HG03575 (cell line): ENCODE data around the gene TNFRSF1B.

Experiments
- ATAC-seq: cut with Tn5 transposase; IDR thresholded peaks from one replicate; pipeline ENCODE4 v1.9.1; 2021; ENCODE audit not compliant: unreplicated experiment, insufficient number of reproducible peaks, low FRiP score; ENCODE audit errors: extremely low read depth

TNFRSF1B gene

DNA sequence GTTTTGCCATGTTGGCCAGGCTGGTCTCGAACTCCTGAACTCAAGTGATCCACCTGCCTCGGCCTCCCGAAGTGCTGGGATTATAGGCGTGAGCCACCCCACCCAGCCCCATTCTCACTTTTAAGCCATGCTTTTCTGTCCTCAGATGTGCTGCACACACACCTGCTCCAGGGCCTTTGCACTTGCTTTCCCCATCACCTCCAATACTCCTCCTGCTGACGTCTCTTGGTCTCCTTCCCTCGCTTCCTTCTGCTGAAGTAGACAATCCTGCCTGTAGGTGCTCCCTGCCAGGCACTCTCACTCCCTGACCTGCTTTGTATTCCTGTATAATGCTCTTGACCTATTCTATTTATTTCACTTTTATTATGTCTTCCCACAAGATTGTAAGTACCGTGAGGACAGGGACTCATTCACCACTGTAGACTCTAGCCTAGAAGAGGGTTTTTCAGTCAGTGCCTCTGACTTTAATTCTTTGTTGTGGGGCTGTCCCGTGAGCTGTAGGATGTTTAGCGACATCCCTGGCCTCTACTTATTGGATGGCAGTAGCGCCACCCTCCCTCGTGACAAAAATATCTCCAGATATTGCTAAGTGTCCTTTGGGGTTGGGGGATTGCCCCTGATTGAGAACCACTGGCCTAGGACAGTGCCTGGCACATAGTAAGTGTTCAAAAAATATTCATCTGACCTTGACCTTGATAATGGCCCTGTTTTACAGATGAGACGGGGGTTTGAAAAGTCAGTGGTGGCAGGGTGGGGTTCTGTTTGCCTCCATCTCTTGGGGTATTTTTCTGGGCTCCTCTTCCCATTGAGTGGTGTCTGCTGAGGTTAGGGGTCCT lies 4.6 kb downstream of the TNFRSF1B start:
- ATAC-seq = no peak

DNA sequence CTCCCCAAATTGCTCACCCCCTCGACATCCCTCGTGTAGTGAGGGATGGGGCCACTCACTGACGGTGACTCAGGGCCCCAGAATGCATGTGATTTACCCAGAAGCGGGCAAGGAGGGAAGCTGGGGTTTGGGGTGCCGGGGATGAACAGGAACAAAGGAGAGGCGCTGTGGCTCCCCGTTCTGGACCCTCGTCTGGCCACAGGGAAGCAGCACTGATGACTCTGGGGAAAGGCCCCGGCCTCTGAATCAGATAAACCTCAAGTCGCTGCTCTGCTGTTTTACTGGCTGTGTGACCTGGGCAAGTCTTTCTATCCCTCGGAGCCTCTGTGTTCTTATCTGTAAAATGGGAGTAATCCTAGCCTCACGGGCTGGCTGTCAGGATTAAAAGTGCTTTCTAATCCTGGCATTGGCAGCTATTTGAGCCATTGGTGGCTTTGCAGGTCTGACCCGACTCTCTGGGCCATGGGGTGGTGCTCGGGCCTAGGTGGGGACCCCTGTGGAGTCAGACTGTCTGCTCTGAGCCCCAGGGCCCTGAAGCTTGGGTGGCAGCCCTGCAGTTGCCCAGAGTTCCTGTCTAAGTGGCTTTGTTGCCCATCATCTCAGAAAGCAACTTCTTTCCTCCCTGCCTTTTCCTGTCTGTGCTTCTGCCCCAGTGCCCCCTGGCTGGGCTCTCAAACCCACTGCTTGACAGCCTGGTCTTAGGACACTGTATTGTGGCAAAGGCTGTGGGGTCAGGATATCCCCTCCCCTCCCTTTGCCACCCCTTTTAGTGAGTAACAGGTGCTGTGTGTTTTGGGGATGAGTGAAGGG lies 5.5 kb downstream of the TNFRSF1B start:
- ATAC-seq = no peak

DNA sequence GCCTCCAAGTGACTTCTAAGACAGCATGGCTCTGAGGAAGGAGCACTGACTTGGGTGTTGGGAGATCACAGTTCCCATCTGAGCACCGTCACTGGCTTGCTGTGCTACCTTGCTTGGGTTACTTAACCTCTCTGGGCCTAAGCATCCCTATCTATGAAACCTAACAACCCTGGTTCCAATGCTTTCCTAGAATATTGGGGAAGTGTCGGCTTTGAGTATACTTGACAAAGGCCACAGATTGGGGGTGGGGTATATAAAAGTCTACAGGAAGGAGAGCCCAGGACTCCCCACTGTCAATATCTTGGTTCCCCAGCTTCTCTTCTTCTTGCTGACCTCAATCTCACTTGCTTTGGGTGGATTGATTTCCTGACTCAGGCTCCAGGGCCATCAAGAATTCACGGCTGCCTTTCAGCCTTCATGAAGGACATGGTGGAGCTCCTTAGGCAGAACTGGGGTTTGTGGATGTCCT lies 6.3 kb downstream of the TNFRSF1B start:
- no peak for ATAC-seq

DNA sequence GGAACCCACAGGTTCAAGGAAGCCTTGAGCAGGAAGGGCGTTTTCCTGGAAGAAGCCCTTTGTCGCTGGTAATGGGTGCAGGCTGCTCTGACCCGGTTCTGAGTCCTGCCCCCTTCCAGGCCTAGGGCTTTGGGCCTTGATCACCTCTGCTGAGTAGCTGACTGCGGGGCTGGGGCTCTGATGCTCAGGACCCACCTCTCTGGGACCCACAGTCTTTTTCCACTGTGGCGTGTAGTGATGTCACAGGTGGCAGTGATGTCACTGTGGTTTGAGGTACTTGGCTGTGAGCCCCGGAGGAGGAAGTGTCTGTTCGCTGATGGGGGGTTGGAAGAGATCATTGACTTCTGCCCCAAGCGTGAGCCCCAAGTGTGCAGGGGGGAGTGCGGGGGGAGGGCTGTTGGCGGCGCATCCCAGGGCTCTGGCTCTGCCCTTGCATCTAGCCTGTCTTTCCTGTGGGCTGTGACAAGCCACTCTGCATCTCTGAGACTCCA lies 6.9 kb downstream of the TNFRSF1B start:
- no peak for ATAC-seq

DNA sequence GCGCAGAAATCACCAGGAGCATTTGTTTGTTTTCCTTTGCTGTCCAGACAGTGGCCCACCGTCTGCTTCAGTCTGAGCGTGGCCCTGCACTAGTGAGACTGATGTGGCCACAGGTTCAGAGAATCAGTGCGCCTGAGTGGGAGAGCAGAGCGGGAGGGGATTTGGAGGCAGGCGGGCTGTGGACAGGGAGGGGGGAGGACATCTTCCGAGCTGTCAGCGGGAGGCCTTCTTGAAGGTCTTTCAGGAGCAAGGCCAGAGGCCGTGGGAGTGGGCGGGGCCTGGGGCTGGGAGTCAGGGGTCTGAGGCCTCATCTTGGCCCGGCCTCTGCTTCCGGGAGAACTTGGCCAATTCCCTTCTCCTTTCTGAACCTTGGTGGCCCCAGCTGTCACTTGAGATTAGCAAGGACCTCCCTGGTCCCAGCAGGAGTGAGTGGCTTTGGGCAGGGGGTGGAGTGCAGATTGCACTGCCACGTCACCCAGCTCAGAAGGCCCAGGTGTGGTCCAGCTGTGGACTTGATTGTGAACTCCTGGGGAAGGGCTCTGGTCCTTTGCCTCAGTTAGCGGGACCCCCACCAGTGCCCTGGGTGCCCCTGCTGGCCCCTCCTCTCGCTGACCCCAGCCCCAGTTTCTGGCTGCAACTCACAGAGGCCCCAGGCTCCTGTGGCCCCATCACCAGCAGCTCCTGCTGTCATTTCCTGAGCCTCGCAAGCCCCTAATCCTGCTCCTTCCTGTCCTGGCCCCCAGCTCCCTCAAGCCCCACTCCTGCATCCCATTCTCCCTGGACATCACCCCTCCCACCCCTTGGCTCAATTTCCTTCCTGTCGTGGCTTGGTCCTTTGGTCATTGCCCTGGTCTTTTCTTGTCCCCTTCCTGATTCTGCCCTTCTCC lies 8.4 kb downstream of the TNFRSF1B start:
- ATAC-seq = no peak

DNA sequence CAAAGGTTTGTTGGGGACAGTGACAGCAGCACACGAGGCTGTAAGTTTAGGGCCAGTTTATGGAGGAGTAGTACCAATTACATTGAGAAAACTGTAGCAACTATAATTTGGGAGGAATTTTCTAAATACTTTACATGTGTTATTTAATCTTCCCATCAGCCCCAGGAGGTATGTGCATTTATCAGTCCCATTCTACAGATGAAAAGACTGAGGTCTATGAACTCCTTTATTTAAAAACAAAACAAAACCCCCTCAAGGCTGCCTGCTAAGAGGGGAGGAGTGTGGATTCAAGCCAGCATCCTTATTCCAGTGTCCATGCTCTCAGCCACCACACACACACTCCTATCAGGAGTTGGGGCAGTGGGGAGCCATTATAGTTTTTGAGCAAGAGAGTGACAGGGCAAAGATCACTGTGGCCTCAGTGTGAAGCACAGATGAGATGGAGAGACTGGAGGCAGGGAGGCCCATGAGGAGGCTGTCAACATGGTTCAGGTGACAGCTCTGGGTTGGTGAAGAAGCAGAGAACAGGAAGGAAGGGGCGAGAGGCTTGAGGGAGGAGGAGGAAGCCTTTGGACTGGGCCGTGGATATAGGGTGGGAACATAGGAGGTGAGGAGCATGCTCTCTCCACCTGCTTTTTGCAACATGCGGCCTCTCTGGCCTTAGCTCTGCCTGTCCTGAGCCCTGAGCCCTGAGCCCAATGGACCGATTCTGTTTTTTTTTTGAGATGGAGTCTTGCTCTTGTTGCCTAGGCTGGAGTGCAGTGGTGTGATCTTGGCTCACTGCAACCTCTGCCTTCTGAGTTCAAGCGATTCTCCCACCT lies 9.7 kb downstream of the TNFRSF1B start:
- ATAC-seq = no peak

DNA sequence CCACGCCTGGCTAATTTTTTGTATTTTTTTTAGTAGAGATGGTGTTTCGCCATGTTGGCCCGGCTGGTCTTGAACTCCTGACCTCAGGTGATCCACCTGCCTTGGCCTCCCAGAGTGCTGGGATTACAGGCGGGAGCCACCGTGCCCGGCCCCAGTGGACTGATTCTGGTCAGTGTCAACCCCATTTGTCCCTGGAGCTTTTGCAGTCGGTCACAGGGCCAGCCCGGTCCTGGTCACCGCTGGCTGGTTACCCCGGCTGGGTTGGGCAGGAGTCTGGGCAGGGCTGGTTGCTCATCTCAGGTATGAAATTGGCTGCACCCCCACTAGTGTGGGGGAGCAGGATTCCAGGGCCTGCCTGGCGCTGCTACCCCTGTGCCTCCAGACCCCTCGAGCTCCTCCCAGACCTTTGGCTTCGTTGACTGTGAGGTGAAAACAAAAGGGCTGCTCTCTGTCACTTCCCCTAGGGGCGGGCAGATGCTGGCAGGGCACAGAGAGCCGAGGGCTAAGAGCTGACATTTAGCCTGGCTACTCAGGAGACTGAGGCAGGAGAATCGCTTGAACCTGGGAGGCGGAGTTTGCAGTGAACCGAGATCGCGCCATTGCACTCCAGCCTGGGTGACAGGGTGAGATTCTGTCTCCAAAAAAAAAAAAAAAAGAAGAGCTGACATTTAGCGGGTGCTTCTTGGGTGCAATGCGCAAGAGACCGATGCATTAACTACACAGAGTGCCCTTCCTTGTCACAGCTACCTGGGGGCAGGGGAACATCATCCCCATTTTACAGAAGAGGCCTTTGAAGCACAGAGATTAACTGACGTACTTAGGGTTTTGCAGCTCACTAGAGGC lies 10.6 kb downstream of the TNFRSF1B start:
- no peak for ATAC-seq

DNA sequence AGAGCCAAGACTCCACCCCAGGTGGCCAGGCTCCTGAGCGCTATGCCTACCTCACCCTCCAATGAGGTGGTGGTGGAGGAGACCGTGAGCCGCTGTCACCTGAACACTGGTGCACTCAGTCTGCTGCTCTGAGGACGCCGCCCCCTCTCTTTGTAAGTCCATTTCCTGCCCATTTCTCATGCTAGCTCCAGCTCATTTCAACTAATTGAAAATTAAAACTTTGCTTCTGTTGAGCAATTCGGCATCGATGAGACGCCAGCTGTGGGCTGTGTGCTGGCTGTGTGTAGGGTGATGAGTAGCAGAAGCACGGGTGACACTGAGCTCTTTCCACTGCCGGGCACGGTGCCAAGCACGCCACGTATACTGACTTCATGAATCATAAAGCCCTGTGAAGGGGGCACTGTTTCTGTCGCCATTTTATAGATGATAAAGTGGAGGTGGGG lies 11.2 kb downstream of the TNFRSF1B start:
- no peak for ATAC-seq

DNA sequence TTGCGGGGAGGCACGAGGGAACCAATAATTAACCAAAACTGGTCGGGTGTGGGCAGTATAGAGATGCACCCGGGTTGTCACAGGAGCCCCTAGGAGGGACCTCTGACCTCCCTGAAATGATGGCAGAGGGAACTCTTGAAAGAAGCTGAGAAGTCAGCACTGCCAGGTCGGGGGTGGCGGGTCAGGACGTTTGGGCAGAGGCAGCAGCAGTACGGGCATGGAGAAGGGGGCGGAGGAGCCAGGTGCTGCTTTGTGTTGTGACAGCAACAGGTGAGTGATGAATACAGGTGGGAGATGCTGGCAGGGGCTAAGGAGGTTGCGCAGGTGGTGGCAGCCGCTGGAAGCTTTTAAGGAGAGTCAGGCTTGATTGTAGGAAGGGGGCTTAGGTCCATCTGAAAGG lies 11.7 kb downstream of the TNFRSF1B start:
- no peak for ATAC-seq

DNA sequence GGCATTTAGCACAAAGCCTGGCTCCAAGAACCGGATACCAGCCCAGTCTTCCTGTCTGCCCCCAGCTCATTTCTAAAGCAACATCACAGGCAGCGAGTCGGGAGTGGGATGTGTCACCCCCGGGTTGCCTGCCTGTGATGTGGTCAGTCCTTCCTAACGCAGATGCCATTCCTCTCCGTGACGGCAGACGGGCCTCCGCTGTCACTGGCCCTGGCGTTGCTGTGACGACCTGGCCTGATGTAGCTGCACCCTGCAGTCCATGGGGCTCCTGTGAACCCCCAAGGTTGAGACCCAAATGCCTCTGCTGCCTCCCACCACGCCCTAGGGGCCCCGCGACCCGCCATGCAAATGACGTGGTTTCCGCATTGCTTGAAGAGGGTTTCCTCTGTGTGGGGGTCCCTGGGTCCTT lies 12.3 kb downstream of the TNFRSF1B start:
- no peak for ATAC-seq

DNA sequence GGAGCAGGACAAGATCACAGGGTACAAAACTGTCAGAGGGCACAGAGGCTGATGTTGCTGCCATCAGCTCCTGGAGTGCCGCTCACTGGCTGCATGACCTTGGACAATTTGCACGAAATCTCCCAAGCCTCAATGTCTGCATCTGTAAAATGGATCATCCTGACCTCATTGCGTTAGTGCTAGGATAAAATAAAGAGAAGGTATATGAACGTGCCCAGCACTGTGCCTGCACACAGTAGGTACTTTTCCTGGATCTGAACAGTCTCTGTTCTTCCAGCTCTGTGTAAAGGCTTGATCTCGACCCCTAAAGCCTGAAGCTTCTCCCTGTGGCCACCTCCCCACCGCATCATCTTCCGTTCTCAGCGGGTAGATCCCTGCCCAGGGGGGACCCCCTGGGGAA lies 12.9 kb downstream of the TNFRSF1B start:
- no peak for ATAC-seq

DNA sequence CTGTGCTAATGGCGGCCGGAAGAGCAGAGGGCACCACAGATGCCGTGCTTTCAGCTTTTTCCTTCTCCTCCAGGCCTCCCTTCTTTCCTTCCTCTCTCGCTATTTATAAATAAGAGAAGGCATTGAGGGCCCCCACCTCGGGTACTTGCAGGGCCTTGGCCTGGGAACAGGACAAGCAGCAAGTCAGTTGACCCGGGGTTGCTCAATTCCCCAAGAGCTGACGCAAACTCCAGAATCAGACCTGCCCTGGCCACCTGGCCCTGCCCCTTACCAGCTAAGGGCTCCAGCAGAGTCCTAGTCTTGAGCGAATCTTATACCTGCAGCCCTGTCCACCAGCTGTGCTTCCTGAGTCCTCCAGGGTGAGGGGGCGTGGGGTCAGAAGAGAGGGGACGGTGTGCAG lies 13.5 kb downstream of the TNFRSF1B start:
- no peak for ATAC-seq

DNA sequence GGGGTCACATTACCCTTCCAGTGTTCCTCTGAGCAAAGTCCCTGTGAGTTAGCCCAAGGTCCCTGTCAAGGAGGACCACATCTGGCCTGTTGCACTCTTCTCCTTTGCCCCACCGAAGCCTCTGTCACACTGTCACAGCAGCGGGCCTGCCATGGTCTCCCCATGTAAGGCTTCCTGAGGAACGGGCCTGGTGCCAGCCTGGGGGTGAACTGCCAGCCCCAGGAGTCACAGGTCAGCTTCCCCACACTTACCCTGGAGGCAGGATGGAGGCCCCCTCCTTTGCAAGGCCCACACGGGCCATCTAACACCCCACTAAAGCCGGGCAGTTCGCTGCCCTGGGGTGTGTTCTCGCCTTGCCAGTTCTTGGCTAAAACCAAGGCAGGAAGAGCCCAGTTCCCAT lies 14.1 kb downstream of the TNFRSF1B start:
- no peak for ATAC-seq

DNA sequence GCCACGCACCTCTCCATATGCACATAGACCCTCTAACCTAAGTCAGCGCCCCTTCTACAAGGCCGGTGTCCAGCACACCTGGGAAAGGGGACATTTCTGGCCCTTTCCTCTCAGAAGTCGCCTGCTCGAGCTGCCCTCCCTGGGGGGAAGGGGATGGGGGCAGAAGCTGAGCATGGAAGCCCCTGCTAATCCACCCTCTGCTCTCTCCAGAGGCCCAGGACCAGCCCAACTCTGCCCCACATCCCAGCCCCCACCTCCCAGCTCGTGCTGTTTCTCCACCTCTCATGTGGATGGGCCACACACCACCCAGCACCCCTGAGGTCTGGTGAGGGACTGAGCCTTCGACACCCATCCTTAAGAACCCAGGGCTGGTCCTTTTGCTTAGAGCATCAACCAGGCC lies 14.8 kb downstream of the TNFRSF1B start:
- ATAC-seq = no peak

DNA sequence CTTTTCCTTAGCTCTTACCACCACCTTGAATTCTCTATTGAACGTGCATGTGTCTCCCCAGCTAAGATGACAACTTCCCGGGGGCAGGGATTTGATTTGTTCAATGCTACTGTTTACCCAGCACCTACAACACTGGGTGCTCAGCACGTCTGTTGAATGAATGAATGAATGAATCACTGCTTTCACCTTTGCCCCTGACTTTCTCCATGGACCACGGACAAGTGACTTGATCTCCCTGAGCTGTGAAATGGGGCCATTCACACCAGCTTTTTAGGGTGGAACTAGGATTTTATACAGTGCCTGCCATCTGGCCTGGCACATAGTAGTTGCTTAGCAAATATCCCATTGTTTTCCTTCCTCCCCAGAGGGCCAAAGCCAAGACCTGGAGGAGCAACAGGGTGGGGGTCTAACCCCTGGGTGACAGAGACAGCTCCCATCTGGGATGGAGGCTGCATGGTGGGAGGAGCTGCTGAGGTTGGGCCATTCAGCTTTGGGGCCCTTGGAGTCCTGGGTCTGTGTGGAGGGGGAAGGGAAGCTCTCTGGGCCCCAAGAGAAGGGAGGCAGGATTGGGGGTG lies 15.7 kb downstream of the TNFRSF1B start:
- no peak for ATAC-seq

DNA sequence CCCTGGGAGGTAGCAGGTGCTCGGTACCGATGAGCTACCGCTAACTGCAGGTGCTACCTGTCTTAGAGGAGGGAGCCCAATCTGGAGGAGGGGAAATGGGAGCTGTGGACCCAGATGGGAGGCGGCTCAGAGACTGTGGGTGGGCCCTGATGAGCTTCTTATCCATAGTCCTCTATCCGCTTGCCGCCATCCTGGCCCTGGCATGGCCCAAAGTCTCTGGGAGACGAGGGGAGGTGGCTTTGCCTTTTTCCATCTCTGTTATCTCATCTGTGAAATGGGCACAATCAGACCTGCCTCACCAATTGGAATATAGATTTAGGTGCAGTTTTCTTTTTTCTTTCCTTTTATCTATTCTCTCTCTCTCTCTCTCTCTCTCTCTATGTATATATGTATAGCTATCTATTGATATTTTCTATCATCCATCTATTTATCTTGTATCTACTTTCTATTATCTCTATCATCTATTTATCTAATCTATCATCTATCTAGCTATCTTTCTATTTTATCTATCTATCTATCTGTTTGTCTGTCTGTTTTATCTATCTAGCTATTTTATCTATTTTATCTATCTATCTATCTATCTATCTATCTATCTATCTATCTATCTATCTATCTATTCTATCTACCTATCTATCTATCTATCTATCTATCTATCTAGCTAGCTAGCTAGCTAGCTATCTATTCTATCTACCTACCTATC lies 16.5 kb downstream of the TNFRSF1B start:
- ATAC-seq = no peak
